Measurements from ENCODE around the gene MEGF6. TPM values are rescaled to one million over a fixed set of nuclear protein-coding genes. Genes with fewer than 3 reads are reported as not detected.

MEGF6 gene
- total RNA-seq, 1 donor from 2014 or later, result 1.7 TPM

- H3K9me3 Mint-ChIP-seq, result no peaks in the 10 kb centered on the region
- H3K27me3 Mint-ChIP-seq (ENCODE audit: low read depth), result no peaks in the 10 kb centered on the region
- H3K4me3 Mint-ChIP-seq (ENCODE audit: low read depth), result no peak overlapping the region
- H3K4me1 Mint-ChIP-seq (ENCODE audit: low read depth), result no peaks in the 10 kb centered on the region
- no peak overlapping the region for H3K27ac Mint-ChIP-seq
- intact Hi-C loops (cut with micrococcal nuclease), result no loop called here
- no peak for DNase-seq (ENCODE audit: low spot score)
- H3K36me3 Mint-ChIP-seq (ENCODE audit: low read depth), result no peaks in the 10 kb centered on the region
These were observed 109.9 kb downstream of the MEGF6 start for GRCh38 chr1:3501437-3501836.

- Mint-ChIP-seq H3K4me1 (ENCODE audit: low read depth) (no peaks in the 10 kb centered on the region), H3K36me3 (ENCODE audit: low read depth) (no peaks in the 10 kb centered on the region), H3K9me3 (no peaks in the 10 kb centered on the region), H3K27me3 (ENCODE audit: low read depth) (no peaks in the 10 kb centered on the region), H3K27ac (no peak overlapping the region), H3K4me3 (ENCODE audit: low read depth) (no peak overlapping the region)
- intact Hi-C loops (cut with micrococcal nuclease), result no loop called here
- no peak for DNase-seq (ENCODE audit: low spot score)
These were observed 111.0 kb downstream of the MEGF6 start for GRCh38 chr1:3500265-3500835.

- intact Hi-C loops (cut with micrococcal nuclease), result no loop called here
- DNase-seq (ENCODE audit: low spot score), result no peak
- H3K27me3 Mint-ChIP-seq (ENCODE audit: low read depth), result no peaks in the 10 kb centered on the region
- H3K4me3 Mint-ChIP-seq (ENCODE audit: low read depth), result no peak overlapping the region
- H3K9me3 Mint-ChIP-seq, result no peaks in the 10 kb centered on the region
- H3K36me3 Mint-ChIP-seq (ENCODE audit: low read depth), result no peaks in the 10 kb centered on the region
- H3K27ac Mint-ChIP-seq, result no peak overlapping the region
- H3K4me1 Mint-ChIP-seq (ENCODE audit: low read depth), result no peaks in the 10 kb centered on the region
These were observed 111.7 kb downstream of the MEGF6 start for GRCh38 chr1:3499611-3500010.

GRCh38 chr1:3498986-3499385 lies 112.3 kb downstream of the MEGF6 start:
- no peak for DNase-seq (ENCODE audit: low spot score)
- intact Hi-C loops (cut with micrococcal nuclease), result no loop called here
- no peak overlapping the region for H3K27ac Mint-ChIP-seq
- no peaks in the 10 kb centered on the region for H3K4me1 Mint-ChIP-seq (ENCODE audit: low read depth)
- no peaks in the 10 kb centered on the region for H3K9me3 Mint-ChIP-seq
- H3K4me3 Mint-ChIP-seq (ENCODE audit: low read depth), result no peak overlapping the region
- no peaks in the 10 kb centered on the region for H3K27me3 Mint-ChIP-seq (ENCODE audit: low read depth)
- H3K36me3 Mint-ChIP-seq (ENCODE audit: low read depth), result no peaks in the 10 kb centered on the region

GRCh38 chr1:3498246-3498930 lies 112.9 kb downstream of the MEGF6 start:
- Mint-ChIP-seq H3K27me3 (ENCODE audit: low read depth) (no peaks in the 10 kb centered on the region), H3K4me1 (ENCODE audit: low read depth) (no peaks in the 10 kb centered on the region), H3K9me3 (no peaks in the 10 kb centered on the region), H3K27ac (no peak overlapping the region), H3K4me3 (ENCODE audit: low read depth) (no peak overlapping the region), H3K36me3 (ENCODE audit: low read depth) (no peaks in the 10 kb centered on the region)
- no peak for DNase-seq (ENCODE audit: low spot score)
- intact Hi-C loops (cut with micrococcal nuclease), result no loop called here

GRCh38 chr1:3497521-3497920 lies 113.8 kb downstream of the MEGF6 start:
- Mint-ChIP-seq H3K27me3 (ENCODE audit: low read depth) (no peaks in the 10 kb centered on the region), H3K36me3 (ENCODE audit: low read depth) (no peaks in the 10 kb centered on the region), H3K27ac (no peak overlapping the region), H3K4me1 (ENCODE audit: low read depth) (no peaks in the 10 kb centered on the region), H3K9me3 (no peaks in the 10 kb centered on the region), H3K4me3 (ENCODE audit: low read depth) (no peak overlapping the region)
- intact Hi-C loops (cut with micrococcal nuclease), result no loop called here
- no peak for DNase-seq (ENCODE audit: low spot score)

GRCh38 chr1:3496916-3497315 lies 114.4 kb downstream of the MEGF6 start:
- H3K4me3 Mint-ChIP-seq (ENCODE audit: low read depth), result no peak overlapping the region
- DNase-seq (ENCODE audit: low spot score), result no peak
- H3K27ac Mint-ChIP-seq, result no peak overlapping the region
- H3K4me1 Mint-ChIP-seq (ENCODE audit: low read depth), result no peaks in the 10 kb centered on the region
- no peaks in the 10 kb centered on the region for H3K36me3 Mint-ChIP-seq (ENCODE audit: low read depth)
- intact Hi-C loops (cut with micrococcal nuclease), result no loop called here
- H3K27me3 Mint-ChIP-seq (ENCODE audit: low read depth), result no peaks in the 10 kb centered on the region
- H3K9me3 Mint-ChIP-seq, result no peaks in the 10 kb centered on the region

GRCh38 chr1:3495776-3496745 lies 115.2 kb downstream of the MEGF6 start:
- intact Hi-C loops (cut with micrococcal nuclease), result no loop called here
- Mint-ChIP-seq H3K9me3 (no peaks in the 10 kb centered on the region), H3K4me1 (ENCODE audit: low read depth) (peaks cover 4% of the 10 kb centered on the region), H3K4me3 (ENCODE audit: low read depth) (no peak overlapping the region), H3K27ac (no peak overlapping the region), H3K27me3 (ENCODE audit: low read depth) (no peaks in the 10 kb centered on the region), H3K36me3 (ENCODE audit: low read depth) (no peaks in the 10 kb centered on the region)
- DNase-seq (ENCODE audit: low spot score), result no peak

- Mint-ChIP-seq H3K27ac (no peak overlapping the region), H3K4me1 (ENCODE audit: low read depth) (peaks cover 4% of the 10 kb centered on the region), H3K4me3 (ENCODE audit: low read depth) (no peak overlapping the region), H3K36me3 (ENCODE audit: low read depth) (no peaks in the 10 kb centered on the region), H3K27me3 (ENCODE audit: low read depth) (no peaks in the 10 kb centered on the region), H3K9me3 (no peaks in the 10 kb centered on the region)
- DNase-seq (ENCODE audit: low spot score), result no peak
- intact Hi-C loops (cut with micrococcal nuclease), result no loop called here
These were observed 116.7 kb downstream of the MEGF6 start for GRCh38 chr1:3494321-3495308.

GRCh38 chr1:3492545-3493246 lies 118.6 kb downstream of the MEGF6 start:
- H3K36me3 Mint-ChIP-seq (ENCODE audit: low read depth), result no peaks in the 10 kb centered on the region
- intact Hi-C loops (cut with micrococcal nuclease), result no loop called here
- no peaks in the 10 kb centered on the region for H3K9me3 Mint-ChIP-seq
- no peak overlapping the region for H3K27ac Mint-ChIP-seq
- H3K4me3 Mint-ChIP-seq (ENCODE audit: low read depth), result no peak overlapping the region
- DNase-seq (ENCODE audit: low spot score), result no peak
- peaks cover 4% of the 10 kb centered on the region for H3K4me1 Mint-ChIP-seq (ENCODE audit: low read depth)
- no peaks in the 10 kb centered on the region for H3K27me3 Mint-ChIP-seq (ENCODE audit: low read depth)

- Mint-ChIP-seq H3K4me1 (ENCODE audit: low read depth) (peaks cover 4% of the 10 kb centered on the region), H3K9me3 (no peaks in the 10 kb centered on the region), H3K36me3 (ENCODE audit: low read depth) (no peaks in the 10 kb centered on the region), H3K27me3 (ENCODE audit: low read depth) (no peaks in the 10 kb centered on the region), H3K4me3 (ENCODE audit: low read depth) (no peak overlapping the region), H3K27ac (no peak overlapping the region)
- intact Hi-C loops (cut with micrococcal nuclease), result loop anchor here (1.0 kb wide), 1 partner anchor 128 kb away; no protein-coding TSS in a partner anchor
- DNase-seq (ENCODE audit: low spot score), result peak; percentile 72
These were observed 119.7 kb downstream of the MEGF6 start for GRCh38 chr1:3491291-3492246.
